HG02678 (cell line): Measurements from ENCODE around the gene PRMT7.

Source experiments
- ATAC-seq: cut with Tn5 transposase; IDR thresholded peaks from one replicate; pipeline ENCODE4 v1.9.1; 2021; ENCODE audit warnings: mild to moderate bottlenecking, moderate library complexity; ENCODE audit not compliant: unreplicated experiment

PRMT7 gene

GRCh38 chr16:68361485-68361884 lies 50.7 kb downstream of the PRMT7 start:
- ATAC-seq, result no peak

DNA sequence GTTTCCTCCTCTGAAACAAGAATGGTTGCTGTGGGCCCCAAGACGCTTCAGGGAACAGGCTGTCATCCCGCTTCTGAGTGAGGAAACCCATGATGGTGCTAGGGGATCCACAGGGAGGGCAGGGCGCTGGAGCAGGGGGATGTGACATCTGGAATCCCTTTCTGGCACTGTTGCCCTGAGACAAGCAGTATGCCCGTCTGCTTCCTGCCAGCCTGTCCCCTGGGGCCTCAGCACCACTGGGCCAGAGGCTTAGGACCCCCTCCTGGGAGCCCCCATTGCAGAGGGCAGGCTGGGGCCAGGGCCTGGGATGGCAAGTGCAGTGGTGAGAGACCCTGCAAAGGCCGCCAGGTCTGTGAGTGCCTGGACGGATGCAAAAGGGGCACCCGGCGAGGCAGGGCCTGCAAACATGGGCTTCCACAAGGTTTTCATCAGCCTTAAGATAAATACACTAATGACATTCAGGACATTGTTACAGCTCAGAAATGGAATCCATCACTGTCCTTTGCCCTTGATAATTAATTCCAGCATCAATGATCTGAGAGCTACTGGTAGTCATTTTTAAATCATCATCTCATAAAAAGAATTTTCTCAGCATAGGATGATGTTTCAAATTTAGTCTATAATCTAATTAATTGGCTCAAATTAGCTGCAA lies 51.6 kb downstream of the PRMT7 start:
- no peak for ATAC-seq

GRCh38 chr16:68362947-68363657 lies 52.3 kb downstream of the PRMT7 start:
- no peak for ATAC-seq

DNA sequence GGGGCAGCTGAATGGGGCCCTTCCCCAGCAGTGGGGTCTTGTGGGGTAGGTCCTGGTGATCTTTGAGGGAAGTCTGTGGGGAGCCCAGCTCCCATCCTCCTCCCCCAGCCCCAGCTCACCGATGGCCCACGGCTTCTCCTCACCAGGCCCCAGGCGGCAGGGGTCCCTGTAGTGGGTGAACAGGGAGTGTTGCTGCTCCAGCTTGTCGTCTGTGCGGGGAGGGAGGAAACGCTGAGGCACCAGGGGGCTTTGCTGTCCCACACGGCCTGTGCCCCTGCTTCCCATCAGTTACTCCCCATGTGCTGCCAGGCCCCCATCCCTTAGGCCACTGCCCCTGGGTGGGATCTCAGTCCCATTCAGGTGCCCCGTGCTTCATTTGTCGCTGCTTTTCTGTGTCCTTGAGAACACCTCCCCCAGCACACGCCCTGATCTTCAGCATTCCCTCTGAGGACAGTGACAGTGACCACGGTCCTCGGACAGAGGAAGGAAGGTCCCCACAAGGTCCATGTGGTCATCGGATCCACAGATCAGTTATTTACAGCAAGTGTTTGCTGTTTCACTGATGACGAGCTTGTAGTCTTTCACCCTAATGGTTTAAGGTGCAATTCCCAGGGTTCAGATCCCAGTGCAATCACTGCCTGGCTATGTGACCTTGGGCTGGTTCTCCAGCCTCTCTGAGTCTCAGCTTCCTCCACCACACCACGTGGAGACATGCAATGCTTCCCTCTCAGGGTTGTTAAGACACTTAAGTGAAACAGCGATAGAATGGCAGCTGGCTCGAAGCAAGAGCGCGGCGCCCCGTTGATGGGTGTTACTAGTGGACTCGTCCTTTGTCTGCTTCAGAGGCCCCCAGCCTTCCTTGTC lies 53.1 kb downstream of the PRMT7 start:
- no peak for ATAC-seq

GRCh38 chr16:68364561-68364998 lies 53.8 kb downstream of the PRMT7 start:
- no peak for ATAC-seq

GRCh38 chr16:68365167-68365817 lies 54.5 kb downstream of the PRMT7 start:
- no peak for ATAC-seq

GRCh38 chr16:68366062-68366461 lies 55.2 kb downstream of the PRMT7 start:
- no peak for ATAC-seq

DNA sequence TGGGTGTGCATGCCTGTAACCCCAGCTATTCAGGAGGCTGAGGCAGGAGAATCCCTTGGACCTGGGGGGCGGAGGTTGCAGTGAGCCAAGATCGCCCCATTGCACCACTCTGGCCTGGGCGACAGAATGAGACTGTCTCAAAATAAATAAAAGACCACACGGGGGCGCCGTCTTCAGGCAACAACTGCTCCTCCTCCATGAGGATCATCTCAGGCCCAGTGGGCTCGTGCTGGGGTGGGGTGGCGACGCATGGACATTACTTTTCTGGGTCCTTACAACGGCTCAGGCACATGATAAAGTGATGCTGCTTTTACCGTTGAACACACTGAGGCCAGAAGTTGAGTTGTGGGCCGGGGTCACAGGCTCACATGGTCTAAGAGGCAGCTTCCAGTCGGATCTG lies 56.2 kb downstream of the PRMT7 start:
- ATAC-seq, result no peak

GRCh38 chr16:68367440-68367839 lies 56.6 kb downstream of the PRMT7 start:
- no peak for ATAC-seq

DNA sequence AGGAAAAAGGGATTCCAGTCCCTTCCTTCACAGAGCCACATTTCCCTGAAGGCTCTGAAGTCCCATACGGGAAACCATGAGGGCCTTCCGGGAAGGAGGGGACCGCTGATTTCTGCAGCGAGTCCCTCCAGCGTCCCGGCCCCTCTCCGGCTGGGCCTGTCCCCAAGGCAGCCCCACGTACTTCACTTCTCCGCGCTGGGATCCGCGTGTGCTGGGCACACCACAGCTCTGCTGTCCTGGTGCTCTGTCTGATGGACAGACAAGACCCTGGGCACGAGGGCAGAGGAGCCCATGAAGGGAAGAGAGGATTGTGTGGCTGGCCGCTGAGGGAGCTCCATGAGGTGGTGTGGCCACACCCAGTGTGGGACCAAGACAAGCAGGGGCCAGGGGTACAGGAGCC lies 57.1 kb downstream of the PRMT7 start:
- ATAC-seq, result no peak

- no peak for ATAC-seq
These were observed 57.6 kb downstream of the PRMT7 start for GRCh38 chr16:68368301-68368888.

DNA sequence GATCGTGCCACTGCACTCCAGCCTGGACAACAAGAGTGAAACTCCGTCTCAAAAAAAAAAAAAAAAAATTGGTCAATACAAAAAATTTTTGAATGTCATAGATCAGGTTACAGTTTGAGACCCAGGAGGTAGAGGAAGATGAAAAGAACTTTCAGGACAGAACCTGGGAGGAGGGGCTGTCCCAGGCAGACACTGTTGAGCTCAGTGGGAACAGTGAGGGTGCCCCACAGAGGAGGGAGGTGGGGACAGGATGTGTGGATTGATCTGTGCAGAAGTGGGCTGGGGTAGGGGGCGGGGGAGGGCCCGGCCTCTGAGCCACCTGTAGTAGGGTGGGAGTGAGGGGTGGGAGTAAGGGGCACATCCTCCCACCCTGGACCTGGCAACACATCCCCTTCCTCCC lies 58.3 kb downstream of the PRMT7 start:
- no peak for ATAC-seq

- ATAC-seq, result peak; percentile 65
These were observed 59.1 kb downstream of the PRMT7 start for GRCh38 chr16:68369697-68370580.

- no peak for ATAC-seq
These were observed 59.9 kb downstream of the PRMT7 start for GRCh38 chr16:68370581-68371275.

DNA sequence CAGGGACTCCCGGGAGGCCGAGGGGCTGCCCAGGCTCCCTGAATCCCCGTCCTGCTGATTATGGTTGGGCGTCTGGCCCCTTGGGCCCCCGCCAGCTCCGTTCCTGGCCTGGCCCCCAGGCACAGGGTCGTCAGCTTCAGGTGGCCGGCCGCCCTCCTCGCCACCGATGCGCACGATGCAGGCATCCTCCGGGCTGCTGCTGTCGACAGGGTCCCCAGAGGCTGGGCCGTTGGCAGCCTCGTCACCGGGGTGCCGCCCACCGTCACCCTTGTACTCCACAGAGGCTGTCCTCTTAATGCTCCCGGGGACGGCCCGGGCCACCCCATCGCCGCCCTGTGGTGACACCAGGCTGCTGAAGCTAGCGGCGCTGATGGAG lies 60.4 kb downstream of the PRMT7 start:
- ATAC-seq, result no peak

- ATAC-seq, result no peak
These were observed 61.0 kb downstream of the PRMT7 start for GRCh38 chr16:68371706-68372380.

DNA sequence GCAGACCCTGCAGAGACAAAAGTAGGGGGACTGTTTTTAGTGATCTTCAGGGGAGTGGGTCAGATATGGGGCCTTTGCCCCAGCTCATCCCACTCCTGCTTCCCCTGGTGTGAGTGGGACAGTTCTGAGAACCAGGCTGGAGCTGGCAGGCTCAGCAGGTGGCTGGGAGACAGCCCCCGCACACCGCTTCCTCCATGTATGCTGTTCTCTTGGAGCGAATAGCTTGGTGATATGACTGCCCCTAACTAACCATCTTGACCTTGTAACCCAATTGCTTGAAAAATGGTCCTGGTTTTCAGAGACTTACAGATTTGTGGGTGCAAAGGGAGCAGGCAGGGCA lies 61.5 kb downstream of the PRMT7 start:
- ATAC-seq, result no peak

GRCh38 chr16:68372806-68373205 lies 62.0 kb downstream of the PRMT7 start:
- no peak for ATAC-seq
